Tibial nerve (tissue), 4 donors: Measurements from ENCODE around the gene MADD.

Source experiments
- CTCF ChIP-seq, 5 experiments: fragments of 200-600 bp in 3 of 5; fragments of 450-650 bp in 2 of 5; sonication (generic) in 3 of 5; IDR thresholded peaks; one replicate each; pipeline ENCODE4 v1.5.1; 2016 to 2019; ENCODE audit warnings: antibody characterized with exemption in 5 of 5, mild to moderate bottlenecking in 3 of 5, moderate library complexity in 2 of 5
- EP300 ChIP-seq, 2 donors: sonication (generic); formaldehyde crosslinking; IDR thresholded peaks; one replicate each; pipeline ENCODE4 v1.6.1; 2017; ENCODE audit warnings: antibody characterized with exemption in 2 of 2, mild to moderate bottlenecking in 1 of 2
- POLR2A ChIP-seq, 2 donors: fragments of 450-650 bp; IDR thresholded peaks; one replicate each; pipeline ENCODE4 v1.6.1; 2017; ENCODE audit warnings: antibody characterized with exemption in 2 of 2, mild to moderate bottlenecking in 2 of 2, moderate library complexity in 2 of 2

- no peak for TF ChIP-seq EP300 (IDR thresholded peaks at IDR 0.05)
- no peak for TF ChIP-seq CTCF (IDR thresholded peaks at IDR 0.05)
- TF ChIP-seq POLR2A (IDR thresholded peaks at IDR 0.05): no peak
These were observed 40.8 kb upstream of the MADD start for GRCh38 chr11:47229161-47229560.
